ENCODE data around the gene C2CD3. TPM values are rescaled to one million over a fixed set of nuclear protein-coding genes. Genes with fewer than 3 reads are reported as not detected.

The C2CD3 gene
- total and polyA plus RNA-seq, 9 of the 15 experiments (the other 6 are each of a cell fraction or from before 2014, with no cell fraction given) = 4.4 to 20.2 (median 15.4) TPM

GRCh38 chr11:74205181-74205580 is 34.4 kb upstream of the C2CD3 start (continued):
- TF ChIP-seq STAG1 (CRISPR knock-in tag; IDR thresholded peaks at IDR 0.05; ENCODE audit: borderline replicate concordance) (no peak), KLF13 (tag; IDR thresholded peaks at IDR 0.05; ENCODE audit: borderline replicate concordance, low read depth) (no peak), ZNF785 (CRISPR knock-in tag; IDR thresholded peaks at IDR 0.05) (no peak), CTBP1 (IDR thresholded peaks at IDR 0.05; ENCODE audit: borderline replicate concordance) (0 out of 2 replicates have a peak, but pooled peaks have one; percentile 29), USF2 (CRISPR knock-in tag; IDR thresholded peaks at IDR 0.05) (no peak), SIN3B (IDR thresholded peaks at IDR 0.05; ENCODE audit: low read depth) (no peak), ESRRA (IDR thresholded peaks at IDR 0.05; ENCODE audit: borderline replicate concordance, low read depth) (no peak), RAD51 (IDR thresholded peaks at IDR 0.05; ENCODE audit: borderline replicate concordance, low read depth) (no peak), SP1 (CRISPR knock-in tag; IDR thresholded peaks at IDR 0.05) (peak; percentile 33; the same call in 1 of the 2 replicates), SIX5 (IDR thresholded peaks at IDR 0.05; ENCODE audit: borderline replicate concordance in 1 of 2, insufficient read depth in 1 of 2, low read depth in 1 of 2, low read length in 2 of 2) (no peak), ZNF589 (CRISPR knock-in tag; IDR thresholded peaks at IDR 0.05; ENCODE audit: low read depth) (no peak), DMBX1 (CRISPR knock-in tag; IDR thresholded peaks at IDR 0.05; ENCODE audit: borderline replicate concordance) (no peak), RBM39 (optimal IDR thresholded peaks at IDR 0.05; ENCODE audit: low read depth, low read length) (no peak), SRSF1 (IDR thresholded peaks at IDR 0.05; ENCODE audit: low read depth, low read length) (no peak), CBX3 (IDR thresholded peaks at IDR 0.05; ENCODE audit: borderline replicate concordance in 1 of 2, low read length in 2 of 2) (no peak), ATF6 (CRISPR knock-in tag; IDR thresholded peaks at IDR 0.05) (no peak), ZNF311 (CRISPR knock-in tag; IDR thresholded peaks at IDR 0.05) (no peak)
- TF ChIP-seq, protein P1, sequence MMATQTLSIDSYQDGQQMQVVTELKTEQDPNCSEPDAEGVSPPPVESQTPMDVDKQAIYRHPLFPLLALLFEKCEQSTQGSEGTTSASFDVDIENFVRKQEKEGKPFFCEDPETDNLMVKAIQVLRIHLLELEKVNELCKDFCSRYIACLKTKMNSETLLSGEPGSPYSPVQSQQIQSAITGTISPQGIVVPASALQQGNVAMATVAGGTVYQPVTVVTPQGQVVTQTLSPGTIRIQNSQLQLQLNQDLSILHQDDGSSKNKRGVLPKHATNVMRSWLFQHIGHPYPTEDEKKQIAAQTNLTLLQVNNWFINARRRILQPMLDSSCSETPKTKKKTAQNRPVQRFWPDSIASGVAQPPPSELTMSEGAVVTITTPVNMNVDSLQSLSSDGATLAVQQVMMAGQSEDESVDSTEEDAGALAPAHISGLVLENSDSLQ (IDR thresholded peaks at IDR 0.05) = peak; percentile 59; the same call in 1 of the 2 replicates
- TF ChIP-seq, protein P2, sequence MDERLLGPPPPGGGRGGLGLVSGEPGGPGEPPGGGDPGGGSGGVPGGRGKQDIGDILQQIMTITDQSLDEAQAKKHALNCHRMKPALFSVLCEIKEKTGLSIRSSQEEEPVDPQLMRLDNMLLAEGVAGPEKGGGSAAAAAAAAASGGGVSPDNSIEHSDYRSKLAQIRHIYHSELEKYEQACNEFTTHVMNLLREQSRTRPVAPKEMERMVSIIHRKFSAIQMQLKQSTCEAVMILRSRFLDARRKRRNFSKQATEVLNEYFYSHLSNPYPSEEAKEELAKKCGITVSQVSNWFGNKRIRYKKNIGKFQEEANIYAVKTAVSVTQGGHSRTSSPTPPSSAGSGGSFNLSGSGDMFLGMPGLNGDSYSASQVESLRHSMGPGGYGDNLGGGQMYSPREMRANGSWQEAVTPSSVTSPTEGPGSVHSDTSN (CRISPR knock-in tag; IDR thresholded peaks at IDR 0.05; ENCODE audit: low read depth) = no peak
- TF ChIP-seq, protein P2 (tag; conservative IDR thresholded peaks at IDR 0.05; ENCODE audit: low read depth) = no peak
- TF ChIP-seq, protein P3, sequence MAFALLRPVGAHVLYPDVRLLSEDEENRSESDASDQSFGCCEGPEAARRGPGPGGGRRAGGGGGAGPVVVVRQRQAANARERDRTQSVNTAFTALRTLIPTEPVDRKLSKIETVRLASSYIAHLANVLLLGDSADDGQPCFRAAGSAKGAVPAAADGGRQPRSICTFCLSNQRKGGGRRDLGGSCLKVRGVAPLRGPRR (CRISPR knock-in tag; IDR thresholded peaks at IDR 0.05) = no peak
